ENCODE data around the gene PLCXD3.
"Not testable (repeated sequence)": the region's sequence is repeated elsewhere in the genome, so short reads cannot be mapped to it uniquely, and the experiment has no call there.

Gene PLCXD3

DNA sequence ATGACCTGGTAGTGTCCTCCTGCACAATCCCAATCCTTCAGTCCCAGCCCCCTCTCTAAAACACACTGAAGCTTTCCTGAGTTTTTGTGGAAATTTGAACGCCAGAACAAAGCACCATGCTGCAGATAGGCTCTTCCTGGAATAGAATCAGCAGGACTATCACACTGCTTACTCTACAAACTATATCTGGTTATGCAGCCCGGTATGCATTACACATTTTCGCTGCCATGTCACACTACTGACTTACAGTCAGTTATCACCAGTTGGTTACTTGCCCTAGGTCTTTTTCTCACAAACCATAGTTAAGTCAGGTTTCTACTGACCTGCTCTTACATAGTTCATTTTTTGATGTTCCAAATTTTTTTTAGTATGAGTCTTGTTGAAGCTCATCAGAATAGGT is 24.9 kb downstream of the PLCXD3 start:
- Mint-ChIP-seq H3K9me3 (peaks cover 6% of the 10 kb centered on the region), H3K4me3 (no peak overlapping the region), H3K4me1 (no peaks in the 10 kb centered on the region), H3K27ac (no peak overlapping the region), H3K27me3 (ENCODE audit: low read depth, poor library complexity) (peaks cover 4% of the 10 kb centered on the region), H3K36me3 (ENCODE audit: low read depth) (no peaks in the 10 kb centered on the region)
- TF ChIP-seq, protein P1, sequence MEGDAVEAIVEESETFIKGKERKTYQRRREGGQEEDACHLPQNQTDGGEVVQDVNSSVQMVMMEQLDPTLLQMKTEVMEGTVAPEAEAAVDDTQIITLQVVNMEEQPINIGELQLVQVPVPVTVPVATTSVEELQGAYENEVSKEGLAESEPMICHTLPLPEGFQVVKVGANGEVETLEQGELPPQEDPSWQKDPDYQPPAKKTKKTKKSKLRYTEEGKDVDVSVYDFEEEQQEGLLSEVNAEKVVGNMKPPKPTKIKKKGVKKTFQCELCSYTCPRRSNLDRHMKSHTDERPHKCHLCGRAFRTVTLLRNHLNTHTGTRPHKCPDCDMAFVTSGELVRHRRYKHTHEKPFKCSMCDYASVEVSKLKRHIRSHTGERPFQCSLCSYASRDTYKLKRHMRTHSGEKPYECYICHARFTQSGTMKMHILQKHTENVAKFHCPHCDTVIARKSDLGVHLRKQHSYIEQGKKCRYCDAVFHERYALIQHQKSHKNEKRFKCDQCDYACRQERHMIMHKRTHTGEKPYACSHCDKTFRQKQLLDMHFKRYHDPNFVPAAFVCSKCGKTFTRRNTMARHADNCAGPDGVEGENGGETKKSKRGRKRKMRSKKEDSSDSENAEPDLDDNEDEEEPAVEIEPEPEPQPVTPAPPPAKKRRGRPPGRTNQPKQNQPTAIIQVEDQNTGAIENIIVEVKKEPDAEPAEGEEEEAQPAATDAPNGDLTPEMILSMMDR (IDR thresholded peaks at IDR 0.05), result no peak
- no peak for DNase-seq

DNA sequence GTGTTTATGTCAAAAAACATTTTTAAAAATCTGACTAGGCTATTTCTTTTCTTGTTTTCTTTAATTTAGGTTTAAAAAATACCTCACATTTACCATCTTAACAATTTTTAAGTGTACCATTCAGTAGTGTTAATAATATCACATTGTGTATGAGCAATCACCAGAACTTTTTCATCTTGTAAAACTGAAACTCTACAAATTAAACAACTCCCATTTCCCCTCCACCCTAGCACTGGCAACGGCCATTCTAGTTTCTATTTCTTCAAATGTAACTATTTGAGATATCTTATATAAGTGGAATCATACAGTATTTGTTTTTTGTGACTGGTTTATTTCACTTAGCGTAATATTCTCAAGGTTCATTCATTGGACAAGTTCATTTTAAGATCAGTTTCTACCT is 27.7 kb downstream of the PLCXD3 start:
- H3K36me3 Mint-ChIP-seq (ENCODE audit: low read depth), result no peaks in the 10 kb centered on the region
- no peaks in the 10 kb centered on the region for H3K4me1 Mint-ChIP-seq
- TF ChIP-seq, protein P1 (IDR thresholded peaks at IDR 0.05), result no peak
- DNase-seq, result no peak
- no peak overlapping the region for H3K27ac Mint-ChIP-seq
- H3K9me3 Mint-ChIP-seq, result peaks cover 6% of the 10 kb centered on the region
- peaks cover 3% of the 10 kb centered on the region for H3K27me3 Mint-ChIP-seq (ENCODE audit: low read depth, poor library complexity)
- H3K4me3 Mint-ChIP-seq, result no peak overlapping the region

- Mint-ChIP-seq H3K27ac (no peak overlapping the region), H3K4me1 (no peaks in the 10 kb centered on the region), H3K4me3 (no peak overlapping the region), H3K27me3 (ENCODE audit: low read depth, poor library complexity) (no peaks in the 10 kb centered on the region), H3K36me3 (ENCODE audit: low read depth) (no peaks in the 10 kb centered on the region), H3K9me3 (peaks cover 7% of the 10 kb centered on the region)
- TF ChIP-seq, protein P1 (IDR thresholded peaks at IDR 0.05), result no peak
- no peak for DNase-seq
These were observed 28.2 kb downstream of the PLCXD3 start for GRCh38 chr5:41482173-41482572.

DNA sequence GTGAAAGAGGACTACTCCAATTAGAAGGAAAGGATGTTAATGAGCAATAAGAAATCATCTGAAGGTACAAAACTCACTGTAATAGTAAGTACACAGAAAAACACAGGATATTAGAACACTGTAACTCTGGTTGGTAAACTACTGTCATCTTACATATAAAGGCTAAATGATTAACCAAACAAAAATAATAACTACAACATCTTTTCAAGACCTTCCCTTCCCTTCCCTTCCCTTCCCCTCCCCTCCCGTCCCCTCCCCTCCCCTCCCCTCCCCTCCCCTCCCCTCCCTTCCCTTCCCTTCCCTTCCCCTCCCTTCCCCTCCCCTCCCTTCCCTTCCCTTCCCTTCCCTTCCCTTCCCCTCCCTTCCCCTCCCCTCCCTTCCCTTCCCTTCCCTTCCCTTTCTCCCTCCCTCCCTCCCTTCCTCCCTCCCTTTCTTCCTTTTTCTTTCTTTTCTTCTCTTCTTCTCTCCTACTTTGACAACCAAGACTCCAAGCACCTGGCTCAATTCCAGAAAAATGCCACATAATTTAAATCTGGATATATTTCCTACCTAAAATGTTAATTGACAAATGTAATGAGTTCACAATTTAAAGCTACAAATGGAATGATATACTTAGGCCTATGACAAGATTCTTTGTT is 38.7 kb downstream of the PLCXD3 start:
- not testable (repeated sequence) for H3K4me1 Mint-ChIP-seq; H3K27me3 Mint-ChIP-seq (ENCODE audit: low read depth, poor library complexity); DNase-seq; H3K27ac Mint-ChIP-seq; H3K4me3 Mint-ChIP-seq
- H3K36me3 Mint-ChIP-seq (ENCODE audit: low read depth), result peaks cover 12% of the 10 kb centered on the region
- peaks cover 30% of the 10 kb centered on the region for H3K9me3 Mint-ChIP-seq

DNA sequence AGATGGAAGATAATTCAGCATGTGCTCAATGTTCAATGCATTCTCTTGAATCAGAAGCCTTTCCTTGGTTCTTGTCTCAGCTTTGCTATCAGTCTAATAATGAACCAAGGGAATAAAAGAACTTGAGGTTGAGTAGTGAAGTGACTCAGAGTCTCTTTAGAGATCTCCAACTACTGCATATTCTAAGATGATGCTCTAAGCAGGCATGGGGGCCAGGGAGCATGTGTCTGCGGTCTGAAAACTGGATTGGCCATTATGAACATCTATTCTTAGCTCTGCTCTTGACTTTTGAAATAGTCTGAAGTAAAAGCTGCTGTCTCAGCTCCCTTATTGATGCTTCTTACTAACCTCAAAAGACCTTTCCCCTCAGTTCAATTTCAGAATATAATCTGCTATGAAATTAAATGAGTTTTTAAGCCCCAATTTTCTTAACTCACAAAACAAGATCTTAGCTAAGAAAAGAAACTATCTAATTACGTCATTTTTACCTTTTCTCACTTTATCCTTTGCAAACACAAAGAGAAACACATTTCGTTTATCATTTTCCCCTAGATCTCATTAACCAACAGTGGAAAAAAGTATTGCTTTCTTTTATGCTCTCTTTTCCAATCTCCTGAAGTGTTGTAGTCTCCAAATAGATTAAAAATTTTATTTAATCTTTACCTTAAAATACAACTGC is 44.8 kb downstream of the PLCXD3 start:
- DNase-seq, result no peak
- H3K9me3 Mint-ChIP-seq, result peaks cover 4% of the 10 kb centered on the region
- no peaks in the 10 kb centered on the region for H3K4me1 Mint-ChIP-seq
- H3K36me3 Mint-ChIP-seq (ENCODE audit: low read depth), result no peaks in the 10 kb centered on the region
- H3K27ac Mint-ChIP-seq, result no peak overlapping the region
- TF ChIP-seq, protein P1 (IDR thresholded peaks at IDR 0.05), result no peak
- H3K4me3 Mint-ChIP-seq, result no peak overlapping the region
- no peaks in the 10 kb centered on the region for H3K27me3 Mint-ChIP-seq (ENCODE audit: low read depth, poor library complexity)

- no peak for DNase-seq
- H3K36me3 Mint-ChIP-seq (ENCODE audit: low read depth), result no peaks in the 10 kb centered on the region
- TF ChIP-seq, protein P1 (IDR thresholded peaks at IDR 0.05), result no peak
- H3K9me3 Mint-ChIP-seq, result no peaks in the 10 kb centered on the region
- H3K27ac Mint-ChIP-seq, result no peak overlapping the region
- peaks cover 17% of the 10 kb centered on the region for H3K4me1 Mint-ChIP-seq
- H3K4me3 Mint-ChIP-seq, result no peak overlapping the region
- H3K27me3 Mint-ChIP-seq (ENCODE audit: low read depth, poor library complexity), result no peaks in the 10 kb centered on the region
These were observed 50.8 kb downstream of the PLCXD3 start for GRCh38 chr5:41459557-41459956.

Data from nephron progenitor cell (in vitro differentiated cells).